GM12865 (cell line): Measurements from ENCODE around the gene PPP2R5C.
A peak's percentile ranks its signal among the peaks of the same experiment; 100 is the strongest.

Experiments
- DNase-seq: peaks from one replicate; pipeline ENCODE4 v3.0.0; 2010; ENCODE audit warnings: low read depth
- H3K4me3 ChIP-seq: 2 replicates; pipeline ENCODE4 v1.5.1; 2011; ENCODE audit warnings: mild to moderate bottlenecking, low read depth, low read length, control low read depth
- TF ChIP-seq, protein P1 (sequence below): IDR thresholded peaks from 2 replicates; pipeline ENCODE4 v1.5.1; 2011; ENCODE audit warnings: low read length, control low read depth, low read depth, inconsistent platforms; ENCODE audit not compliant: insufficient read depth; ENCODE audit errors: missing control alignments

Gene PPP2R5C

DNA sequence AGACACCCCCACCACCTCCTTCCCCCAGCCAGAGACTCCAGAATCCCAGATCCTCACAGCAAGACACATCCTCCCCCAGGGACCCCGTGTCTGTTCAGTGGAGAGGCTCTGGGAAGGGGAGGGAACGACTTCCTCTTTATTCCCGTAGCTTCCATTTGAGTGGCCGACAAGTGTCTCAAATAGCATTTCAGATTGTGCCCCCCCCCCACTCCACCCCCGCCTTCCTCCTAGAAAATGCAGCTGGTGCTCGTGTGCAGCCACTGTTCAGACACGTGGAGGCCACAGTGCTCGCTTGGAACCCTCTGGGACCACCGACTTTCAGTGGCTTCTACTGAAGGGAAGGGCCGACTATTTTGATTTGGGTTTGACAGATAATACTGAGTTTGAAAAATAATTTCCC is 14.3 kb downstream of the PPP2R5C start:
- TF ChIP-seq, protein P1, sequence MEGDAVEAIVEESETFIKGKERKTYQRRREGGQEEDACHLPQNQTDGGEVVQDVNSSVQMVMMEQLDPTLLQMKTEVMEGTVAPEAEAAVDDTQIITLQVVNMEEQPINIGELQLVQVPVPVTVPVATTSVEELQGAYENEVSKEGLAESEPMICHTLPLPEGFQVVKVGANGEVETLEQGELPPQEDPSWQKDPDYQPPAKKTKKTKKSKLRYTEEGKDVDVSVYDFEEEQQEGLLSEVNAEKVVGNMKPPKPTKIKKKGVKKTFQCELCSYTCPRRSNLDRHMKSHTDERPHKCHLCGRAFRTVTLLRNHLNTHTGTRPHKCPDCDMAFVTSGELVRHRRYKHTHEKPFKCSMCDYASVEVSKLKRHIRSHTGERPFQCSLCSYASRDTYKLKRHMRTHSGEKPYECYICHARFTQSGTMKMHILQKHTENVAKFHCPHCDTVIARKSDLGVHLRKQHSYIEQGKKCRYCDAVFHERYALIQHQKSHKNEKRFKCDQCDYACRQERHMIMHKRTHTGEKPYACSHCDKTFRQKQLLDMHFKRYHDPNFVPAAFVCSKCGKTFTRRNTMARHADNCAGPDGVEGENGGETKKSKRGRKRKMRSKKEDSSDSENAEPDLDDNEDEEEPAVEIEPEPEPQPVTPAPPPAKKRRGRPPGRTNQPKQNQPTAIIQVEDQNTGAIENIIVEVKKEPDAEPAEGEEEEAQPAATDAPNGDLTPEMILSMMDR, result no peak
- no peak overlapping the region for H3K4me3 ChIP-seq
- no peak for DNase-seq

- DNase-seq, result peak; percentile 44
- no peak overlapping the region for H3K4me3 ChIP-seq
- TF ChIP-seq, protein P1, result no peak
These were observed 14.8 kb downstream of the PPP2R5C start for GRCh38 chr14:101776344-101776743.

GRCh38 chr14:101780390-101780789 is 18.9 kb downstream of the PPP2R5C start:
- TF ChIP-seq, protein P1, result no peak
- H3K4me3 ChIP-seq, result no peak overlapping the region
- no peak for DNase-seq

DNA sequence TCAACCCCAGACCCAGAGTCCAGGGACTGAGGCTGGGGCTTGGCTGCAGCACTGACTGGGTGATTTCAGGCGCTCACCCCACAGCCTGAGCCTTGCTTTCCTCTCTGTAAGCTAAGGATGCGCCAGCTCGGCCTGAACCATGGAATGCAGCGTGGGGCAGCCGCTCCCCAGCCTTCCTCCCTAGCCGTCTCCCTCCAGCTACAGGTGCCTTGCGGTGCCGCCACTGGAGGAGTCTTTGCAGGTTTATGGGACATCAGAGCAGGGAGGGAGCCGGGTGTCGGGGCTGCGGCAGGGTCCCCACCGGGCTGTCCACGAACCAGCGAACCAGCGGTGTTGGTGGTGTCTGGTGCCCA is 19.4 kb downstream of the PPP2R5C start:
- TF ChIP-seq, protein P1, result no peak
- no peak for DNase-seq
- H3K4me3 ChIP-seq, result no peak overlapping the region

DNA sequence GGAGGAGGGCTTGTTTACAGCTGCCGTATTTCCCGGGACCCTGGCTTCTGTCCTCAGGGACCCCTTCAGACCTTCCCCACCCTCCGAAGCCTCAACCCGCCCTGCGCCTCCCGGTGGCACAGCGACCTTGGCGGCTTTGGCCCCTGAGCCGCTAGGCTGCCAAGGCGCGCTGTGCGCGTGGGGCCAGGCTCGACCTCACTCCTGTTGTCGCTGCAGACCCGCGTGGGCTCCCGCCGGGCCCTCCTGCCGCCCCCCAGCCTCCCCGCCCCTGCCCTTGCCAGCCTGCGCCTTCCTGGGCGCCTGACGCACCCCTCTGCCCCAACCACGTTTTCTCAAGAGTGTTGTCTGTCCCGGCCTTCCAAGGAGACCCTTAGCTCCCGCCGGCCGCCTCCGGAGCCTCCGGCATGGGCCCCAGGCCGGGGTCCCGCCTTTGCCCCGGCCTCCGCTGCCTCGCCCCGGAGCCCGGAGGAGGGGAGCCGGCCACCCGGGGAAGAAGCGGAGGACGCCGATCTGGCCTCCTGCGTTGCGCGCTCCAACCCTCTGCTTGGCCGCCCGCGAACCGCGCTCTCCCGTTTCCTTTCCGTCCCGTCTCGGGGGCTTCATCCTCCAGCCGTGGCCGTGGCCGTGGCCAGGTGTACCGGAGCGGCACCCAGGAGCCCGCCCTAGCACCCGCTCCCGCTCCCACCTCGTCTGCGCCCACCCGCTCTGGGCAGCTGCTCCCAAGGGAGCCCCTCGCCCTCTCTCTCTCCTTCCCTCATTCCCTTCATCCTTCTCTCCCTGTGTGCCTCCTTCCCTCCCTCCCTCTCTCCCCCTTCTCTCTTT is 19.9 kb downstream of the PPP2R5C start:
- TF ChIP-seq, protein P1, result no peak
- no peak for DNase-seq
- no peak overlapping the region; the same call in 1 of the 2 replicates for H3K4me3 ChIP-seq

DNA sequence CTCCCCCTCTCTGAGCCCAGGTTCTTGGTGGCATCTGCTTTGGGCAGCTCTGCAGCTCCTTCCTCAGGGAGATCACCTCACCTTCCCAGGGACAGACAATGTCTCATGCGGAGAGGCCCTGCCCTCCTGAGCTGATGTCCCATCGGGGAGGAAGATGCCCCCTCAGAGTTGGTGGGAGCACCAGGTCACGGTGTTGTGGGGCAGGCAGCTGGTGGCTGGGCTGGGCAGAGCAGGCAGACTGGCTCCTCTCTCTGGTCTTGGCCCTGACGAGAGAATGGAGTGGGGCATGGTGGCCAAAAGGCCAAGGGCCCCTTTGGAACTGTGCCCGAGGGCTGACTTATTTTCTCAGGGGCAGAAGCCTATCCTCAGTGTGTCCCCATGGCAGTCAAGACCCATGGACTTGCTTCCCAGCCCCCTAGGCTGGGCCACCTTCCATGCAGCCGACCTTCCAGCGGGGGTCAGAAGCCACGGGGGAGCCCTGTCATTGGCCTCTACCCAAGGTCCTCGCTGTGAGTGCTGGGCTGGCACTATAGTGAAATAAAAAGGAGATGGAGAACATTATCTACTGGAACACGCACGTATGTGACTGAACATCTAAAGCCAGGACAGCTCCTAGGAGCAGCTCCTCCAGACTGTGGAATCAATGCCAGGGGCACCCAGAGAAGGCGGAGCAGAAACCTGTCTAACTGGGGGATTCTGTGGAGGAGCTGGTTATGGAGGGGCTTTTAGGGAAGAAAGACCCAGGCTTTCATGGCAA is 21.9 kb downstream of the PPP2R5C start:
- TF ChIP-seq, protein P1, result no peak
- no peak overlapping the region for H3K4me3 ChIP-seq

DNA sequence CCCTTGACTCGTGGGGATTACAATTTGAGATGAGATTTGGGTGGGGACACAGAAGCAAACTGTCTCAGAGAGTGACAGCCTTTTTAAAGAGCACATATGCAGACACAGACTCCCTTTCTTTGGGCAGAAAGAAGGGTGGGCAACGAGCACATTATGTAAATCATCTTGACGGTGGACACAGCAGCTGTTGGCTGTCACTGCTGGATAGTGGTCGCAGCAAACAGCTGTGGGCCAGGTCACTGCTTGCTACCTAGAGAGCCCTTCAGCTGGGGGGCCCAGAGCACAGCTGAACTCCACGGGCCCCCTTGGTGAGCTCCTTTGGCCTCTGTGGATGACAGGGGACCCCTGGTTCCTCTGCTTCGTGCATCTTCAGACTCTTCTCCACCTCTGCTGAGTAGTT is 23.1 kb downstream of the PPP2R5C start:
- DNase-seq, result no peak
- TF ChIP-seq, protein P1, result no peak
- H3K4me3 ChIP-seq, result no peak overlapping the region

More for the DNA sequence above, 21.9 kb downstream of the PPP2R5C start:
- DNase-seq, result no peak
